Trophoblast cell (in vitro differentiated cells and primary cell): ENCODE results near the gene LDHB.
A peak's percentile ranks its signal among the peaks of the same experiment; 100 is the strongest.

Experiments used
- DNase-seq, 2 donors: peaks; one replicate each; pipeline ENCODE4 v3.0.0-alpha.2; 2016
- H2AFZ ChIP-seq: 2 replicates; pipeline ENCODE4 v1.6.1; 2013; ENCODE audit warnings: low read length, moderate library complexity, mild to moderate bottlenecking; ENCODE audit not compliant: insufficient read depth, poor library complexity
- H2AK5ac ChIP-seq: 2 replicates; pipeline ENCODE4 v1.6.1; 2013; ENCODE audit warnings: mild to moderate bottlenecking, low read length
- H2BK120ac ChIP-seq: 2 replicates; pipeline ENCODE4 v1.6.1; 2013; ENCODE audit warnings: low read length, mild to moderate bottlenecking, moderate library complexity; ENCODE audit not compliant: insufficient read depth, poor library complexity
- H2BK12ac ChIP-seq: 2 replicates; pipeline ENCODE4 v1.6.1; 2013; ENCODE audit warnings: mild to moderate bottlenecking, low read length, moderate library complexity
- H2BK5ac ChIP-seq: 2 replicates; pipeline ENCODE4 v1.6.1; 2013; ENCODE audit warnings: low read length, low read depth, moderate library complexity, mild to moderate bottlenecking; ENCODE audit not compliant: poor library complexity
- H3K14ac ChIP-seq: 2 replicates; pipeline ENCODE4 v1.6.1; 2013; ENCODE audit warnings: mild to moderate bottlenecking, low read length
- H3K18ac ChIP-seq: 2 replicates; pipeline ENCODE4 v1.6.1; 2013; ENCODE audit warnings: mild to moderate bottlenecking, low read length
- H3K23ac ChIP-seq: 2 replicates; pipeline ENCODE4 v1.6.1; 2013; ENCODE audit warnings: low read length
- H3K27ac ChIP-seq: 2 replicates; pipeline ENCODE4 v1.5.1; 2013; ENCODE audit warnings: low read depth, mild to moderate bottlenecking, inconsistent platforms, low read length, moderate library complexity
- H3K27me3 ChIP-seq: 2 replicates; pipeline ENCODE4 v1.6.1; 2013; ENCODE audit warnings: inconsistent platforms, mild to moderate bottlenecking, low read length, moderate library complexity; ENCODE audit not compliant: insufficient read depth
- H3K36me3 ChIP-seq, 2 experiments: 1 replicate in 1 of 2; 2 replicates in 1 of 2; pipeline ENCODE4 v1.6.1; 2013; ENCODE audit warnings: low read length in 2 of 2, mild to moderate bottlenecking in 2 of 2, moderate library complexity in 1 of 2; ENCODE audit not compliant: insufficient read depth in 2 of 2, control insufficient read depth in 1 of 2
- H3K4ac ChIP-seq: 2 replicates; pipeline ENCODE4 v1.6.1; 2013; ENCODE audit warnings: low read depth, mild to moderate bottlenecking, low read length, moderate library complexity
- H3K4me1 ChIP-seq, 2 experiments: 1 replicate in 1 of 2; 2 replicates in 1 of 2; pipeline ENCODE4 v1.6.1; 2013; ENCODE audit warnings: low read length in 2 of 2, mild to moderate bottlenecking in 2 of 2, moderate library complexity in 1 of 2; ENCODE audit not compliant: insufficient read depth in 2 of 2, control insufficient read depth in 1 of 2
- H3K4me2 ChIP-seq: 2 replicates; pipeline ENCODE4 v1.6.1; 2013; ENCODE audit warnings: inconsistent platforms, mild to moderate bottlenecking, low read length, moderate library complexity
- H3K4me3 ChIP-seq: 2 replicates; pipeline ENCODE4 v1.5.1; 2013; ENCODE audit warnings: mild to moderate bottlenecking, low read depth, low read length, inconsistent platforms
- H3K79me1 ChIP-seq: one replicate; pipeline ENCODE4 v1.6.1; 2013; ENCODE audit warnings: low read length
- H3K79me2 ChIP-seq: 2 replicates; pipeline ENCODE4 v1.6.1; 2013; ENCODE audit warnings: low read length, mild to moderate bottlenecking; ENCODE audit not compliant: control insufficient read depth, insufficient read depth, poor library complexity
- H3K9ac ChIP-seq: 2 replicates; pipeline ENCODE4 v1.6.1; 2013; ENCODE audit warnings: mild to moderate bottlenecking, low read length
- H3K9me3 ChIP-seq: 2 replicates; pipeline ENCODE4 v1.6.1; 2013; ENCODE audit warnings: low read depth, mild to moderate bottlenecking, control low read depth, inconsistent platforms, low read length; ENCODE audit not compliant: insufficient read depth
- H4K12ac ChIP-seq: 2 replicates; pipeline ENCODE4 v1.6.1; 2013; ENCODE audit warnings: low read depth, mild to moderate bottlenecking, low read length, moderate library complexity
- H4K8ac ChIP-seq: 2 replicates; pipeline ENCODE4 v1.6.1; 2013; ENCODE audit warnings: low read depth, mild to moderate bottlenecking, low read length, moderate library complexity
- H4K91ac ChIP-seq: one replicate; pipeline ENCODE4 v1.6.1; 2013; ENCODE audit warnings: low read depth, mild to moderate bottlenecking, low read length, moderate library complexity
- WGBS: extraction: QIAGEN DNeasy Blood & Tissue Kit; methylation state at CpG from one replicate; pipeline ENCODE4 v1.1.7; 2013; ENCODE audit warnings: missing lambda C conversion rate; ENCODE audit not compliant: insufficient read length, insufficient coverage; ENCODE audit errors: extremely low coverage; 5-methylcytosine and 5-hydroxymethylcytosine counted together

The LDHB gene

DNA sequence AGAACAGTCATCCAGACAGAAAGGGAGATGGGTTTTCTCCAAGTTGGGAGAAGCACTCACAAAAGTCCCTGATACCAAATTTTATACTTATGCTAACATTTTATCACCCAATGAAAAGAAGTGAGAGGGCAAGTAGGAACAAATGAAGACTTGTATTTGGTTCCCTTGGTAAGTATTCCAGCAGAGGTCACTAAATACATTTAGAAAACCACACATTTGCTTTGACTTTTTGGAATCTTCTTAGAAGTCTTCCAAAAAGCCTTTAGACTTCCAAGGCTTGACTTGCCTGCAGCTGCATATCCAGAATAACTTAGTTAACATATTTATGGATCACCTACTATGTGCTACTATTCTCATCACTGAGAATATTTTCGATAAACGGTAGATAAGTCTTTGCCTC is 49.9 kb downstream of the LDHB start:
- Histone ChIP-seq H3K23ac (no peak overlapping the region), H3K4me1 (peaks cover 0 to 4% of the 10 kb centered on the region in 2 experiments), H3K79me2 (no peaks in the 10 kb centered on the region), H3K4ac (no peak overlapping the region), H3K18ac (no peak overlapping the region), H3K27me3 (no peaks in the 10 kb centered on the region), H3K4me2 (no peak overlapping the region), H2BK12ac (no peak overlapping the region), H3K9ac (no peak overlapping the region), H3K14ac (no peak overlapping the region), H3K27ac (no peak overlapping the region), H2AFZ (no peak overlapping the region), H3K36me3 (no peaks in the 10 kb centered on the region), H3K4me3 (no peak overlapping the region), H3K79me1 (no peaks in the 10 kb centered on the region), H3K9me3 (no peaks in the 10 kb centered on the region), H2BK120ac (no peak overlapping the region), H2AK5ac (no peak overlapping the region), H4K91ac (no peak overlapping the region), H2BK5ac (no peak overlapping the region), H4K8ac (no peak overlapping the region), H4K12ac (no peak overlapping the region)
- DNase-seq, result peak in 1 of 2 donors; percentile 18
- WGBS, result no CpG with 5 or more reads among the region's 2 CpGs

DNA sequence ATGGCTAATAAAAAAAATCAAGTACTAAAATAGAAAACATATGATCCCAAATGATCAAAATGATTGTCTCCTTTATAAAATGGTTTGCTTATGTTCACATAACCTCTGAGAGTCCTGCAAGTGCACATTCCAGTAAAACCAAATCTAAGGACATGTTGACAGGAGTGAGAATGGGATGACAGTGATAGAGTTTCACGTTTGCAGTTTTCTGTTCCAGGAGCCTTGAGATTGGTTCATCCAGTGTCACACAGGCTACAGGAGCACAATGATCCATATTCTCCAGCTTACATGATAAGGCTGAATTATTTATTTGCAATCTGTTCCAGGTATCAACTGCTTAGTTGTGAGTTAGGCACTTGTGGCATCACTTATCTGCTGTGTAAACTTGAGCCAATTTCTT is 51.5 kb downstream of the LDHB start:
- H3K27me3 ChIP-seq, result no peaks in the 10 kb centered on the region
- no peak overlapping the region for H3K18ac ChIP-seq
- H3K9ac ChIP-seq, result no peak overlapping the region
- H2BK120ac ChIP-seq, result no peak overlapping the region
- H2AK5ac ChIP-seq, result no peak overlapping the region
- WGBS, result no CpG with 5 or more reads among the region's 1 CpG
- no peaks in the 10 kb centered on the region for H3K9me3 ChIP-seq
- no peak overlapping the region for H3K4ac ChIP-seq
- no peaks in the 10 kb centered on the region for H3K79me1 ChIP-seq
- no peak overlapping the region for H2BK12ac ChIP-seq
- H2BK5ac ChIP-seq, result no peak overlapping the region
- no peaks in the 10 kb centered on the region for H3K36me3 ChIP-seq
- H3K14ac ChIP-seq, result no peak overlapping the region
- peaks cover 0 to 4% of the 10 kb centered on the region in 2 experiments for H3K4me1 ChIP-seq
- H4K91ac ChIP-seq, result no peak overlapping the region
- no peak for DNase-seq
- H3K27ac ChIP-seq, result no peak overlapping the region
- H3K79me2 ChIP-seq, result no peaks in the 10 kb centered on the region
- no peak overlapping the region for H3K4me2 ChIP-seq
- no peak overlapping the region for H2AFZ ChIP-seq
- no peak overlapping the region for H3K23ac ChIP-seq
- no peak overlapping the region for H4K12ac ChIP-seq
- H4K8ac ChIP-seq, result no peak overlapping the region
- no peak overlapping the region for H3K4me3 ChIP-seq

DNA sequence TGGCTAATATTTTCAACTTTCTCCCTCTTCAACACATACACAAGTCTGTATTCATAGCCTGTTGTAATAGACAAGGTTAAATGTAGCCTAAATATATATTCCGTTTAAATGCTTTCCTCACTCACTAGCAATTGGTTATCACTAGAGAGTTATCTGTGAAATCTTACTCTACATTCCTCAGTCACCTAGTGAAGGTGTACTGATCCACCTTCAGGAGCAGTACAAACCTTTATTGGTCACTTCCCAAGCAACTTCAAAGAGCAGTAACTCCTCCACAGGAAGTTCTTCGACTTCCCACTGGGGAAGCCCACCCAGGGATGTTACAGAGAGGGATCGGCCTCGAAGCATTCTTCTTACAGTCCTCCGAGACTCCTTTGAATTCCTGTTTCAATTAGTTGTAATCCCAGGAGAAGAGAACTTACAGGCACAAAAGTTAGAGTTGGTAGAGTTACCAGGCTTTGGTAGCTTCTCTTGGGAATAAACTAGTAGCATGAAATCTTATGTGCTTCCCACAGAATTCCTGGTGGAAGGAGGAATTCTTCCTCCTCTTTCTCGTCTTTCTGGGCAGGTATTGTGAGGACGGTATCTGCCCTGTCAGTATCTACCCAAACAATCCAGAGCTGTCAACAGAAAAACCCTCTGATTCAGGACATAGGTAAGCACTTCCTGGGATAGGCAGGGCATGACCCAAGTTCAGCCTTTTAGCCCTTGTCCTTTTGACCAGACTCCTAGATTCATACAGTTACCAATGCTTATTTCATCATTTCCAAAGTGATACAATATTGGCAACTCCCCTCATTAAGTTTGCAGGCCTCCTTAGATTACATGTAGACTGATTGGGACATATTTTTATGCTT is 53.2 kb downstream of the LDHB start, which contains the start of gene GYS2:
TSS of gene GYS2 (minus strand) at position 603 of the 857 bp plus-strand sequence. CDS start at position 348, 255 bp downstream.
- Histone ChIP-seq H3K14ac (no peak within 1 kb of the TSS), H3K27me3 (no peaks in the 10 kb centered on the region), H3K18ac (no peak within 1 kb of the TSS), H3K9me3 (no peaks in the 10 kb centered on the region), H2BK120ac (no peak within 1 kb of the TSS), H3K4me1 (peaks cover 0 to 4% of the 10 kb centered on the region in 2 experiments), H2BK12ac (no peak within 1 kb of the TSS), H3K23ac (no peak within 1 kb of the TSS), H2BK5ac (no peak within 1 kb of the TSS), H3K79me2 (no peaks in the 10 kb centered on the region), H2AK5ac (no peak within 1 kb of the TSS), H3K9ac (peak within 1 kb of the TSS; percentile 46), H4K8ac (no peak within 1 kb of the TSS), H4K12ac (no peak within 1 kb of the TSS), H3K36me3 (no peaks in the 10 kb centered on the region), H3K27ac (no peak within 1 kb of the TSS), H3K79me1 (no peaks in the 10 kb centered on the region), H4K91ac (no peak within 1 kb of the TSS), H3K4me2 (no peak within 1 kb of the TSS), H3K4ac (no peak within 1 kb of the TSS), H2AFZ (no peak within 1 kb of the TSS), H3K4me3 (no peak within 1 kb of the TSS)
- no CpG with 5 or more reads among the region's 7 CpGs for WGBS
- DNase-seq, result peak in 1 of 2 donors; percentile 30

DNA sequence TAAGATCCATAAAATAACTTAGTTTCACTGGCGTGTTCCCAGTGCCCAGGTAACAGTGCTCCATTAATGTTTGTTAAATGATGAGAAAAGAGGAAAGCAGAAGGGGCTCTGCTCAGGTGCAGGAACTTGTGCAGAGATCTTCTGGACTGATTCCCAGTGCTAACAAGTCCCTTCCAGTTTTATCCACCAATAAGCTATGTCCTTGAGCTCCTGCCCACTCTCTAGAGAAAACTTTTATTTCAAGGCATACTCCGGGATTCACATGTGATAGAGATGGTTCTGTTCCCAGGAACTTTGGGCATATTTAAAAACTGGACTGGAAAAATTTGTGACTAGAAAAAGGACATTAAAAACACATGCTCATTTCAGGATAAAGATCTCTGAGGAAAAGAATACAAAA is 54.9 kb downstream of the LDHB start:
- Histone ChIP-seq H3K27me3 (no peaks in the 10 kb centered on the region), H3K14ac (no peak overlapping the region), H4K12ac (no peak overlapping the region), H3K4ac (no peak overlapping the region), H3K9me3 (no peaks in the 10 kb centered on the region), H3K4me2 (no peak overlapping the region), H2BK120ac (no peak overlapping the region), H2AFZ (no peak overlapping the region), H3K18ac (no peak overlapping the region), H3K79me1 (no peaks in the 10 kb centered on the region), H4K8ac (no peak overlapping the region), H3K4me3 (no peak overlapping the region), H3K9ac (no peak overlapping the region), H4K91ac (no peak overlapping the region), H3K23ac (no peak overlapping the region), H3K27ac (no peak overlapping the region), H3K79me2 (no peaks in the 10 kb centered on the region), H3K4me1 (peaks cover 0 to 4% of the 10 kb centered on the region in 2 experiments), H2AK5ac (no peak overlapping the region), H3K36me3 (no peaks in the 10 kb centered on the region), H2BK12ac (no peak overlapping the region), H2BK5ac (no peak overlapping the region)
- no CpG with 5 or more reads among the region's 2 CpGs for WGBS
- DNase-seq, result no peak
